Activated B cell treated with CpG ODN at 0.5 μM for 24 hours (primary cell): ENCODE measurements around the gene KAZN. TPM values are rescaled to one million over a fixed set of nuclear protein-coding genes. Genes with fewer than 3 reads are reported as not detected.

ENCODE experiments used
- ATAC-seq: fragments of 200-7000 bp; cut with Tn5 transposase; one replicate; pipeline ENCODE4 v1.10.0; 2021; ENCODE audit warnings: low read depth, mild to moderate bottlenecking, moderate library complexity
- CTCF ChIA-PET: fragments of 350-600 bp; sonication (Branson Sonifier 250); formaldehyde crosslinking; loops from one replicate; lab custom pipeline; 2021; ENCODE audit warnings: antibody characterized with exemption; lab: Charles Lee
- POLR2A ChIA-PET: fragments of 350-600 bp; sonication (Branson Sonifier 250); formaldehyde crosslinking; loops from one replicate; lab custom pipeline; 2021; ENCODE audit warnings: antibody characterized with exemption; lab: Charles Lee
- DNase-seq: peaks from one replicate; pipeline ENCODE4 v3.0.0; 2022
- H3K27ac Mint-ChIP-seq: one replicate; pipeline ENCODE4 v1.8.0; 2020; ENCODE audit warnings: mixed read lengths
- H3K27me3 Mint-ChIP-seq: one replicate; pipeline ENCODE4 v1.8.0; 2021; ENCODE audit warnings: mixed read lengths
- H3K36me3 Mint-ChIP-seq: one replicate; pipeline ENCODE4 v1.8.0; 2021; ENCODE audit warnings: low read depth, mixed read lengths
- H3K4me1 Mint-ChIP-seq: one replicate; pipeline ENCODE4 v1.8.0; 2021; ENCODE audit warnings: mixed read lengths
- H3K4me3 Mint-ChIP-seq: one replicate; pipeline ENCODE4 v1.8.0; 2020; ENCODE audit warnings: mild to moderate bottlenecking, mixed read lengths
- H3K9me3 Mint-ChIP-seq: one replicate; pipeline ENCODE4 v1.8.0; 2020; ENCODE audit warnings: mixed read lengths
- intact Hi-C: fragments of 100-400 bp; cut with micrococcal nuclease; formaldehyde crosslinking; loops from one replicate; pipeline ENCODE4 v1.15.1; 2024
- total RNA-seq: library from RNA; stranded (reverse); gene quantifications from 2 replicates; pipeline ENCODE4 v1.2.3, GENCODE V29; 2022
- TF ChIP-seq, protein P1 (sequence below): fragments of 200-600 bp; IDR thresholded peaks from one replicate; pipeline ENCODE4 v1.8.0; 2022; ENCODE audit warnings: antibody characterized with exemption, mild to moderate bottlenecking

Gene KAZN
- total RNA-seq, 1 donor from 2014 or later: 0.73 TPM

GRCh38 chr1:14625996-14626395, 27.5 kb downstream of the KAZN start:
- ATAC-seq: no peak
- POLR2A ChIA-PET: no interaction called here
- Mint-ChIP-seq H3K27me3 (no peaks in the 10 kb centered on the region), H3K4me1 (no peaks in the 10 kb centered on the region), H3K27ac (no peak overlapping the region), H3K4me3 (no peak overlapping the region), H3K36me3 (no peaks in the 10 kb centered on the region), H3K9me3 (peaks cover 3% of the 10 kb centered on the region)
- TF ChIP-seq, protein P1, sequence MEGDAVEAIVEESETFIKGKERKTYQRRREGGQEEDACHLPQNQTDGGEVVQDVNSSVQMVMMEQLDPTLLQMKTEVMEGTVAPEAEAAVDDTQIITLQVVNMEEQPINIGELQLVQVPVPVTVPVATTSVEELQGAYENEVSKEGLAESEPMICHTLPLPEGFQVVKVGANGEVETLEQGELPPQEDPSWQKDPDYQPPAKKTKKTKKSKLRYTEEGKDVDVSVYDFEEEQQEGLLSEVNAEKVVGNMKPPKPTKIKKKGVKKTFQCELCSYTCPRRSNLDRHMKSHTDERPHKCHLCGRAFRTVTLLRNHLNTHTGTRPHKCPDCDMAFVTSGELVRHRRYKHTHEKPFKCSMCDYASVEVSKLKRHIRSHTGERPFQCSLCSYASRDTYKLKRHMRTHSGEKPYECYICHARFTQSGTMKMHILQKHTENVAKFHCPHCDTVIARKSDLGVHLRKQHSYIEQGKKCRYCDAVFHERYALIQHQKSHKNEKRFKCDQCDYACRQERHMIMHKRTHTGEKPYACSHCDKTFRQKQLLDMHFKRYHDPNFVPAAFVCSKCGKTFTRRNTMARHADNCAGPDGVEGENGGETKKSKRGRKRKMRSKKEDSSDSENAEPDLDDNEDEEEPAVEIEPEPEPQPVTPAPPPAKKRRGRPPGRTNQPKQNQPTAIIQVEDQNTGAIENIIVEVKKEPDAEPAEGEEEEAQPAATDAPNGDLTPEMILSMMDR: no peak
- CTCF ChIA-PET: no interaction called here
- intact Hi-C loops: no loop called here
- DNase-seq: no peak

GRCh38 chr1:14626869-14627607, 28.6 kb downstream of the KAZN start:
- Mint-ChIP-seq H3K9me3 (peaks cover 3% of the 10 kb centered on the region), H3K27ac (no peak overlapping the region), H3K4me1 (no peaks in the 10 kb centered on the region), H3K27me3 (no peaks in the 10 kb centered on the region), H3K4me3 (no peak overlapping the region), H3K36me3 (no peaks in the 10 kb centered on the region)
- POLR2A ChIA-PET: no interaction called here
- CTCF ChIA-PET: no interaction called here
- ATAC-seq (no peak), DNase-seq (no peak)
- intact Hi-C loops: no loop called here
- TF ChIP-seq, protein P1: no peak

DNA sequence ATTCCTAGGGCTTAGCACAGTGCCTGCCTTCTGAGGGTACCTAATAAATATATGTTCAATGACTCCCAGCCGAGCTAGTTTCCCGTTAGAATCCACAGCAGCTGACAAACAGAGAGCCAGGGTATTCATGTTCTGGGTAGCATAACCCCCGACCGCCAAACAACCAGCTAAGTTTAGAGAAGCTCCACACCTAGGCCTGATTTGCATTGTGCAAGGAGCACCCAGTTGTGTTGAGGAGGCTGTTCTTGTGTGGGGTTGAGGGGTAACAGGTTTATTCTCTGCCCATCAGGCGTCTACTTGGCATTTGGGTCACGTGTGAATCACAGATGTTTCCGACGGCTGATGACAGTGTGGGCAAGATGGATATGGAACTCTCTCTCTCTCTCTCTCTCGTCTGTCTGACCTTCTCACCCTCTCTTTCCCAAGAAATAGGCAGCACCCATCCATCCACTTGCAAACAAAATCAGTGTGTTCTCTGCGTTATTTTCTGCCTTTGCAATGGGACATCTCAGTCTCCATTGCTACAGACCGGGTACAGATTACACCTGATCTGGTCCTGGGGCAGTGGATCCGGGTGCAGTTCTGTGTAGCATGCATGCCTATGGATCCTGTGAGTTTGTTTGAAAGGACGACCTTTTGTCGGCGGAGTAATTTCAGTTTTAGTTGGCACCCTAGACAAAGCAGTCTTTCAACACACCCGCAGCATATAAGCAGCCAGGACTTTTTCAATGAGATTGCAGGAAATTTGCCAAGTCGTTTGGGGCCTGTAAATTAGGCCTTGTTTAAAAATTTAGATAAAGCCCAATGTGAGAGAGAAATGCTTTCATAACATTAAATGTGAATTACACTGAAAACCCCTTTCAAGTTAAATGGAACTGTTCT, 29.4 kb downstream of the KAZN start:
- ChIA-PET POLR2A (no interaction called here), CTCF (no interaction called here)
- Mint-ChIP-seq H3K4me1 (no peaks in the 10 kb centered on the region), H3K4me3 (no peak overlapping the region), H3K36me3 (no peaks in the 10 kb centered on the region), H3K27me3 (no peaks in the 10 kb centered on the region), H3K27ac (no peak overlapping the region), H3K9me3 (peaks cover 3% of the 10 kb centered on the region)
- intact Hi-C loops: no loop called here
- ATAC-seq (no peak), DNase-seq (no peak)
- TF ChIP-seq, protein P1: no peak

DNA sequence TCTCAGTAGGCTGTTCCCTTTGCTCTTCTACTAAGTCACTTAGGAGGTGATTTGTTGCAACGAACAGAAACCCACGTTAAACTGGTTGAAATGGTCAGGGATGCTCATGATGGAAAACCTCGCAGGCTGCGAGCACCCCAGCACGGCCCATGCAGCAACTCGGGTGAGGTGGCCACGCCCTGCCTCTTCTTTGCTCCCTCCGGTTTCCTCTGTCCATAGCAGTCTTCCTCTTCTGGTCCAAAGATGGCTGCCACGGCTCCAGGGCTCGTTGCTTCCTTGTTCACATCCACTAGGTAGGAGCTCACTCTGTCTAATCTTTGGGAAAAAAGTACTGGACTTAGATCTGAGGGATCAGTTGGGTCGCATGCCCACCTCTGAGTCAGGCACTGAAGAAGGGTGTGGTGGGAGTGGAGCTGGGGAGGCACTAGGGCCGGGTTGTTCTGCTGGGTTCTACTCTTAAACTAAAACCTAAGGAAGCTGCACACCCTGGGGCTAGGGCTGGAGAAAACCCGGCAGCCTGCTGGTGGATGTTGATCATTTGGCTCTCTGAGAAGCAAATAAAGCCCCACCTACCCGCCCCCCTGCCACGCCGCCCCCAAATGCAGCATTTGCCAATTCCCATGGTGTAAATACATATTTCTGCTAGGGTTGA, 31.0 kb downstream of the KAZN start:
- DNase-seq (no peak), ATAC-seq (no peak)
- Mint-ChIP-seq H3K27me3 (no peaks in the 10 kb centered on the region), H3K4me3 (no peak overlapping the region), H3K4me1 (no peaks in the 10 kb centered on the region), H3K9me3 (no peaks in the 10 kb centered on the region), H3K27ac (no peak overlapping the region), H3K36me3 (no peaks in the 10 kb centered on the region)
- TF ChIP-seq, protein P1: no peak
- POLR2A ChIA-PET: no interaction called here
- CTCF ChIA-PET: no interaction called here
- intact Hi-C loops: no loop called here

GRCh38 chr1:14630986-14631385, 32.5 kb downstream of the KAZN start:
- Mint-ChIP-seq H3K27me3 (no peaks in the 10 kb centered on the region), H3K4me1 (no peaks in the 10 kb centered on the region), H3K4me3 (no peak overlapping the region), H3K36me3 (no peaks in the 10 kb centered on the region), H3K27ac (no peak overlapping the region), H3K9me3 (no peaks in the 10 kb centered on the region)
- intact Hi-C loops: no loop called here
- ATAC-seq: no peak
- CTCF ChIA-PET: no interaction called here
- POLR2A ChIA-PET: no interaction called here
- TF ChIP-seq, protein P1: no peak
- no peak for DNase-seq
